ENCODE data around the gene FXR1.
"Not testable (repeated sequence)": the region's sequence is repeated elsewhere in the genome, so short reads cannot be mapped to it uniquely, and the experiment has no call there.

Gene FXR1

GRCh38 chr3:180990505-180990904, 78.0 kb downstream of the FXR1 start:
- peak overlapping the region; percentile 63 for H3K4me3 ChIP-seq (ENCODE audit: control insufficient read depth, low read depth, low read length)
- DNase-seq (ENCODE audit: low read depth), result no peak
- TF ChIP-seq CTCF (conservative IDR thresholded peaks at IDR 0.05; ENCODE audit: control insufficient read depth, insufficient read depth, low read depth, low read length), result no peak

GRCh38 chr3:180996415-180996932, 84.0 kb downstream of the FXR1 start:
- no peak for TF ChIP-seq CTCF (conservative IDR thresholded peaks at IDR 0.05; ENCODE audit: control insufficient read depth, insufficient read depth, low read depth, low read length)
- H3K4me3 ChIP-seq (ENCODE audit: control insufficient read depth, low read depth, low read length), result no peak overlapping the region
- no peak for DNase-seq (ENCODE audit: low read depth)

- DNase-seq (ENCODE audit: low read depth); H3K4me3 ChIP-seq (ENCODE audit: control insufficient read depth, low read depth, low read length): not testable (repeated sequence)
Observed at GRCh38 chr3:181002331-181002730, 89.9 kb downstream of the FXR1 start.

- not testable (repeated sequence) for H3K4me3 ChIP-seq (ENCODE audit: control insufficient read depth, low read depth, low read length); DNase-seq (ENCODE audit: low read depth)
Observed at GRCh38 chr3:181003469-181003868, 91.0 kb downstream of the FXR1 start.

- no peak for TF ChIP-seq CTCF (conservative IDR thresholded peaks at IDR 0.05; ENCODE audit: control insufficient read depth, insufficient read depth, low read depth, low read length)
- H3K4me3 ChIP-seq (ENCODE audit: control insufficient read depth, low read depth, low read length), result no peak overlapping the region
- DNase-seq (ENCODE audit: low read depth), result no peak
Observed at GRCh38 chr3:181006541-181006940, 94.1 kb downstream of the FXR1 start.

GRCh38 chr3:181007262-181007661, 94.8 kb downstream of the FXR1 start:
- no peak overlapping the region for H3K4me3 ChIP-seq (ENCODE audit: control insufficient read depth, low read depth, low read length)
- no peak for TF ChIP-seq CTCF (conservative IDR thresholded peaks at IDR 0.05; ENCODE audit: control insufficient read depth, insufficient read depth, low read depth, low read length)
- DNase-seq (ENCODE audit: low read depth), result no peak

- TF ChIP-seq CTCF (conservative IDR thresholded peaks at IDR 0.05; ENCODE audit: control insufficient read depth, insufficient read depth, low read depth, low read length), result no peak
- DNase-seq (ENCODE audit: low read depth), result no peak
- H3K4me3 ChIP-seq (ENCODE audit: control insufficient read depth, low read depth, low read length), result no peak overlapping the region
Observed at GRCh38 chr3:181008796-181009195, 96.3 kb downstream of the FXR1 start.

- no peak for DNase-seq (ENCODE audit: low read depth)
- TF ChIP-seq CTCF (conservative IDR thresholded peaks at IDR 0.05; ENCODE audit: control insufficient read depth, insufficient read depth, low read depth, low read length), result no peak
- no peak overlapping the region for H3K4me3 ChIP-seq (ENCODE audit: control insufficient read depth, low read depth, low read length)
Observed at GRCh38 chr3:181009225-181009624, 96.8 kb downstream of the FXR1 start.

Measured in fibroblast of mammary gland (primary cell).